ENCODE measurements around the gene GADD45B.

DNA sequence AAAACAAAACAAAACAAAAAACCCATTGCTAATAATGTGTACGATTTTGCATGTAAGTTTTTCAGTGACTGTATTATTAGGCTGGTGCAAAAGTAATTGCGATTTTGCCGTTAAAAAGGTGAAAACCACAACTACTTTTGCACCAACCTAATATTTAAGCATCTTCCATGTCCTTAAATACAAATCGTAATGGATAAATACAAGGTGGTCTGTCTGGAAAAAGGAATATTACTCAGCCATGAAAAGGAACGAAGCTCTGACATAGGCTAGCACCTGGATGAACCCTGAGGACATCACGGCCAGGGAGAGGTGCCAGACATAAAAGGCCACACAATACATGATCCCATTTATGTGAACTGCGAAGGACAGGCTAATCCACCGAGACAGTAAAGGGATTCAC lies 33.2 kb downstream of the GADD45B start:
- TF ChIP-seq EZH2 (IDR thresholded peaks at IDR 0.05; ENCODE audit: borderline replicate concordance, insufficient read depth, low read length, poor library complexity, severe bottlenecking) (no peak), POLR2AphosphoS5 (IDR thresholded peaks at IDR 0.05) (no peak), TAF1 (IDR thresholded peaks at IDR 0.05; ENCODE audit: low read depth) (no peak), EP300 (conservative IDR thresholded peaks at IDR 0.05; ENCODE audit: poor library complexity, severe bottlenecking) (no peak), RAD21 (conservative IDR thresholded peaks at IDR 0.05) (no peak), MXI1 (conservative IDR thresholded peaks at IDR 0.05; ENCODE audit: poor library complexity, severe bottlenecking) (no peak)
- TF ChIP-seq, protein P1, sequence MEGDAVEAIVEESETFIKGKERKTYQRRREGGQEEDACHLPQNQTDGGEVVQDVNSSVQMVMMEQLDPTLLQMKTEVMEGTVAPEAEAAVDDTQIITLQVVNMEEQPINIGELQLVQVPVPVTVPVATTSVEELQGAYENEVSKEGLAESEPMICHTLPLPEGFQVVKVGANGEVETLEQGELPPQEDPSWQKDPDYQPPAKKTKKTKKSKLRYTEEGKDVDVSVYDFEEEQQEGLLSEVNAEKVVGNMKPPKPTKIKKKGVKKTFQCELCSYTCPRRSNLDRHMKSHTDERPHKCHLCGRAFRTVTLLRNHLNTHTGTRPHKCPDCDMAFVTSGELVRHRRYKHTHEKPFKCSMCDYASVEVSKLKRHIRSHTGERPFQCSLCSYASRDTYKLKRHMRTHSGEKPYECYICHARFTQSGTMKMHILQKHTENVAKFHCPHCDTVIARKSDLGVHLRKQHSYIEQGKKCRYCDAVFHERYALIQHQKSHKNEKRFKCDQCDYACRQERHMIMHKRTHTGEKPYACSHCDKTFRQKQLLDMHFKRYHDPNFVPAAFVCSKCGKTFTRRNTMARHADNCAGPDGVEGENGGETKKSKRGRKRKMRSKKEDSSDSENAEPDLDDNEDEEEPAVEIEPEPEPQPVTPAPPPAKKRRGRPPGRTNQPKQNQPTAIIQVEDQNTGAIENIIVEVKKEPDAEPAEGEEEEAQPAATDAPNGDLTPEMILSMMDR (IDR thresholded peaks at IDR 0.05; ENCODE audit: poor library complexity, severe bottlenecking): no peak
- TF ChIP-seq, protein P2, sequence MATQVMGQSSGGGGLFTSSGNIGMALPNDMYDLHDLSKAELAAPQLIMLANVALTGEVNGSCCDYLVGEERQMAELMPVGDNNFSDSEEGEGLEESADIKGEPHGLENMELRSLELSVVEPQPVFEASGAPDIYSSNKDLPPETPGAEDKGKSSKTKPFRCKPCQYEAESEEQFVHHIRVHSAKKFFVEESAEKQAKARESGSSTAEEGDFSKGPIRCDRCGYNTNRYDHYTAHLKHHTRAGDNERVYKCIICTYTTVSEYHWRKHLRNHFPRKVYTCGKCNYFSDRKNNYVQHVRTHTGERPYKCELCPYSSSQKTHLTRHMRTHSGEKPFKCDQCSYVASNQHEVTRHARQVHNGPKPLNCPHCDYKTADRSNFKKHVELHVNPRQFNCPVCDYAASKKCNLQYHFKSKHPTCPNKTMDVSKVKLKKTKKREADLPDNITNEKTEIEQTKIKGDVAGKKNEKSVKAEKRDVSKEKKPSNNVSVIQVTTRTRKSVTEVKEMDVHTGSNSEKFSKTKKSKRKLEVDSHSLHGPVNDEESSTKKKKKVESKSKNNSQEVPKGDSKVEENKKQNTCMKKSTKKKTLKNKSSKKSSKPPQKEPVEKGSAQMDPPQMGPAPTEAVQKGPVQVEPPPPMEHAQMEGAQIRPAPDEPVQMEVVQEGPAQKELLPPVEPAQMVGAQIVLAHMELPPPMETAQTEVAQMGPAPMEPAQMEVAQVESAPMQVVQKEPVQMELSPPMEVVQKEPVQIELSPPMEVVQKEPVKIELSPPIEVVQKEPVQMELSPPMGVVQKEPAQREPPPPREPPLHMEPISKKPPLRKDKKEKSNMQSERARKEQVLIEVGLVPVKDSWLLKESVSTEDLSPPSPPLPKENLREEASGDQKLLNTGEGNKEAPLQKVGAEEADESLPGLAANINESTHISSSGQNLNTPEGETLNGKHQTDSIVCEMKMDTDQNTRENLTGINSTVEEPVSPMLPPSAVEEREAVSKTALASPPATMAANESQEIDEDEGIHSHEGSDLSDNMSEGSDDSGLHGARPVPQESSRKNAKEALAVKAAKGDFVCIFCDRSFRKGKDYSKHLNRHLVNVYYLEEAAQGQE (IDR thresholded peaks at IDR 0.05; ENCODE audit: borderline replicate concordance): no peak

All from neural cell (in vitro differentiated cells).